ENCODE data around the gene ZNF519.

DNA sequence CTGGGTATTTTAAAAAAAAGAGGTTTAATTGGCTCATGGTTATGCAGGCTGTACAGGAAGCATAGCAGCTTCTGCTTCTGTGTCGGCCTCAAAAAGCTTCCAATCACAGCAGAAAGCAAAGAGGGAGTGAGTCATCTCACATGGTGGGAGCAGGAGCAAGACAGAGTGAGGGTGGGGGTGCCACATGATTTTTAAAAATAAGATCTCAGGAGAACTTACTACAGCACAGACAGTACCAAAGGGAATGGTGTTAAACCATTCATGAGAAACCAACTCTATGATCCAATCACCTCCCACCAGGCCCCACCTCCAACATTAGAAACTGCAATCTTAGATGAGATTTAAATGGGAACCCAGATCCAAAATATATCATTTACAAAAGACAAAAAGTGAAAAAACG lies 14.6 kb downstream of the ZNF519 start:
- TF ChIP-seq CTCF (IDR thresholded peaks at IDR 0.05) (no peak), POLR2AphosphoS5 (IDR thresholded peaks at IDR 0.05) (no peak)
